HG03103 (cell line): ENCODE results near the gene ICOSLG.
"Not testable (repeated sequence)": the region's sequence is repeated elsewhere in the genome, so short reads cannot be mapped to it uniquely, and the experiment has no call there.

Experiments used
- ATAC-seq: cut with Tn5 transposase; IDR thresholded peaks from one replicate; pipeline ENCODE4 v1.9.1; 2021; ENCODE audit warnings: low read depth; ENCODE audit not compliant: unreplicated experiment

The ICOSLG gene

GRCh38 chr21:44229561-44229960, 11.2 kb downstream of the ICOSLG start:
- ATAC-seq, result not testable (repeated sequence)

GRCh38 chr21:44228109-44228508, 12.6 kb downstream of the ICOSLG start:
- ATAC-seq, result not testable (repeated sequence)

- ATAC-seq, result not testable (repeated sequence)
Observed at GRCh38 chr21:44227614-44228013, 13.1 kb downstream of the ICOSLG start.

- not testable (repeated sequence) for ATAC-seq
Observed at GRCh38 chr21:44225605-44226004, 15.1 kb downstream of the ICOSLG start.

GRCh38 chr21:44223334-44223733, 17.4 kb downstream of the ICOSLG start:
- not testable (repeated sequence) for ATAC-seq

GRCh38 chr21:44220674-44221073, 20.1 kb downstream of the ICOSLG start:
- not testable (repeated sequence) for ATAC-seq

- not testable (repeated sequence) for ATAC-seq
Observed at GRCh38 chr21:44218461-44218860, 22.3 kb downstream of the ICOSLG start.

GRCh38 chr21:44211978-44212377, 28.8 kb downstream of the ICOSLG start:
- ATAC-seq, result not testable (repeated sequence)

- ATAC-seq, result not testable (repeated sequence)
Observed at GRCh38 chr21:44211574-44211973, 29.2 kb downstream of the ICOSLG start.

GRCh38 chr21:44207860-44208646, 32.7 kb downstream of the ICOSLG start:
- not testable (repeated sequence) for ATAC-seq

GRCh38 chr21:44206698-44207676, 33.8 kb downstream of the ICOSLG start:
- ATAC-seq, result not testable (repeated sequence)

GRCh38 chr21:44206187-44206586, 34.6 kb downstream of the ICOSLG start:
- ATAC-seq, result not testable (repeated sequence)

GRCh38 chr21:44202590-44203299, 38.0 kb downstream of the ICOSLG start:
- ATAC-seq, result not testable (repeated sequence)

- not testable (repeated sequence) for ATAC-seq
Observed at GRCh38 chr21:44199997-44200396, 40.7 kb downstream of the ICOSLG start.

- no peak for ATAC-seq
Observed at GRCh38 chr21:44199448-44199847, 41.3 kb downstream of the ICOSLG start.

- not testable (repeated sequence) for ATAC-seq
Observed at GRCh38 chr21:44197156-44197516, 43.6 kb downstream of the ICOSLG start.

- not testable (repeated sequence) for ATAC-seq
Observed at GRCh38 chr21:44196212-44197155, 44.3 kb downstream of the ICOSLG start.

- ATAC-seq, result not testable (repeated sequence)
Observed at GRCh38 chr21:44194888-44195287, 45.9 kb downstream of the ICOSLG start.

- ATAC-seq, result not testable (repeated sequence)
Observed at GRCh38 chr21:44194451-44194850, 46.3 kb downstream of the ICOSLG start.
